Ovary (tissue), 9 donors: ENCODE data around the gene AEBP2. TPM values are rescaled to one million over a fixed set of nuclear protein-coding genes. Genes with fewer than 3 reads are reported as not detected.
"Not testable (repeated sequence)": the region's sequence is repeated elsewhere in the genome, so short reads cannot be mapped to it uniquely, and the experiment has no call there.

Experiments used
- DNase-seq, 5 donors: peaks; one replicate each; pipeline ENCODE4 v3.0.0-alpha.2; 2019 to 2020
- H3K27ac ChIP-seq, 2 donors: fragments of 200-600 bp; one replicate each; pipeline versions ENCODE4 v1.5.1 to v1.8.0; 2019 to 2022
- H3K27me3 ChIP-seq: fragments of 200-600 bp; one replicate; pipeline ENCODE4 v1.8.0; 2022
- H3K36me3 ChIP-seq: fragments of 200-600 bp; sonication (generic); one replicate; pipeline ENCODE4 v1.5.1; 2019
- H3K4me1 ChIP-seq: one replicate; pipeline ENCODE4 v1.8.1; 2013; ENCODE audit warnings: mild to moderate bottlenecking, moderate library complexity; ENCODE audit not compliant: insufficient read depth
- H3K4me3 ChIP-seq: fragments of 200-600 bp; sonication (generic); one replicate; pipeline ENCODE4 v1.5.1; 2017
- H3K9me3 ChIP-seq, 2 donors: fragments of 200-600 bp in 1 of 2; sonication (generic) in 1 of 2; one replicate each; pipeline versions ENCODE4 v1.5.1 to v1.8.1; 2013 to 2019; ENCODE audit warnings: mild to moderate bottlenecking in 1 of 2, moderate library complexity in 1 of 2
- CTCF ChIP-seq, 3 donors: fragments of 450-650 bp in 2 of 3; fragments of 200-600 bp in 1 of 3; IDR thresholded peaks; one replicate each; pipeline versions ENCODE4 v1.5.1 to v1.8.0; 2016 to 2022; ENCODE audit warnings: antibody characterized with exemption in 3 of 3, mild to moderate bottlenecking in 1 of 3
- EP300 ChIP-seq: sonication (generic); formaldehyde crosslinking; IDR thresholded peaks from one replicate; pipeline ENCODE4 v1.6.1; 2017; ENCODE audit warnings: antibody characterized with exemption
- POLR2A ChIP-seq: fragments of 450-650 bp; IDR thresholded peaks from one replicate; pipeline ENCODE4 v1.6.1; 2017; ENCODE audit warnings: antibody characterized with exemption, mild to moderate bottlenecking, moderate library complexity
- WGBS, 3 donors: extraction: QIAGEN DNeasy Blood & Tissue Kit in 1 of 3; methylation state at CpG; one replicate each; pipeline versions ENCODE4 v1.1.5 to v1.1.7; 2013 to 2017; 5-methylcytosine and 5-hydroxymethylcytosine counted together
- intact Hi-C, 4 donors: fragments of 100-400 bp; cut with DNase I; formaldehyde crosslinking; loops; one replicate each; pipeline versions ENCODE4 v1.11.0 to v1.15.1; 2022 to 2023
- polyA plus RNA-seq, 2 donors: library from polyadenylated mRNA; stranded (reverse); fragments of 200-250 nt in 1 of 2; fragments of 350-450 nt in 1 of 2; fragmentation: Illumina TruSeq in 1 of 2; extraction: RNeasy Lipid Tissue Mini Kit (QIAGEN cat#74804) in 1 of 2; gene quantifications; one replicate each; pipeline ENCODE4 v1.2.3, GENCODE V29; 2013 to 2014
- total RNA-seq, 7 donors: library from RNA; depleted of rRNA in 2 of 7; stranded (reverse); fragments of >200 nt in 2 of 7; fragmentation: NEBNext Ultra II Directional in 3 of 7; extraction: Animal tissue kit (Norgen Biotek cat#: 25700) in 3 of 7; gene quantifications; one replicate each; pipeline versions ENCODE4 v1.1.0 to v1.2.4, GENCODE V29; 2016 to 2023
- donor health status: DM: no; HTN: no; CAD: no; lungs with moderate emphysema.
- donor health status: DM: no; HTN: no; CAD: no.
- donor health status: Bipolar disorder and iron deficiency.
- donor health status: DM: yes; HTN: yes; CAD: no.
- donor health status: DM: no; HTN: no; CAD: no.
- donor health status: DM: yes; HTN: yes; CAD: no.

Gene AEBP2
- total and polyA plus RNA-seq, 9 donors = 22.4 to 62.4 (median 50.3) TPM

GRCh38 chr12:19411234-19412204 is 27.8 kb upstream of the AEBP2 start:
- Histone ChIP-seq H3K27ac (no peak overlapping the region), H3K36me3 (no peaks in the 10 kb centered on the region), H3K4me3 (no peak overlapping the region), H3K27me3 (no peaks in the 10 kb centered on the region), H3K9me3 (no peaks in the 10 kb centered on the region), H3K4me1 (peaks cover 2% of the 10 kb centered on the region)
- intact Hi-C loops = loop anchor here in 1 of 4 donors (2.0 kb wide), 1 partner anchor 47 kb away; no protein-coding TSS in a partner anchor
- 92 to 94% (median 94%) methylated on average over 10 of the region's 10 CpGs for WGBS, 3 donors
- DNase-seq = no peak
- TF ChIP-seq EP300 = no peak
- no peak for TF ChIP-seq POLR2A
- TF ChIP-seq CTCF (IDR thresholded peaks at IDR 0.05) = no peak

GRCh38 chr12:19412844-19413243 is 26.4 kb upstream of the AEBP2 start:
- Histone ChIP-seq H3K27me3 (no peaks in the 10 kb centered on the region), H3K4me3 (no peak overlapping the region), H3K4me1 (peaks cover 2% of the 10 kb centered on the region), H3K27ac (no peak overlapping the region), H3K36me3 (no peaks in the 10 kb centered on the region), H3K9me3 (no peaks in the 10 kb centered on the region)
- TF ChIP-seq EP300 (no peak), CTCF (IDR thresholded peaks at IDR 0.05) (no peak), POLR2A (no peak)
- WGBS, 3 donors = 88 to 92% (median 92%) methylated on average over 23 of the region's 23 CpGs
- intact Hi-C loops = no loop called here
- no peak for DNase-seq

DNA sequence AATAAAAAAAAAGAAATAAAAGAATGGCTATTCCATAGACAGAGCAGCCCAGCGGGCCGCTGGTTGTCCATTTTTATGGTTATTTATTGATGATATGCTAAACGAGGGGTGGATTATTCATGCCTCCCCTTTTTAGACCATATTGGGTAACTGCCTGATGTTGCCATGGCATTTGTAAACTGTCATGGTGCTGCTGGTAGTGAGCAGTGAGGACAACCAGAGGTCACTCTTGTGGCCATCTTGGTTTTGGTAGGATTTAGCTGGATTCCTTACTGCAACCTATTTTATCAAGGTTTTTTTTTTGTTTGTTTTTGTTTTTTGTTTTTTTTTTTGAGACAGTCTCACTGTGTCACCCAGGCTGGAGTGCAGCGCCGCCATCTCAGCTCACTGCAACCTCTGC is 25.7 kb upstream of the AEBP2 start:
- WGBS, 3 donors = 96 to 98% (median 97%) methylated on average over 5 of the region's 5 CpGs
- H3K27ac ChIP-seq, DNase-seq, H3K36me3 ChIP-seq, H3K4me3 ChIP-seq, H3K9me3 ChIP-seq, H3K4me1 ChIP-seq, intact Hi-C loops, H3K27me3 ChIP-seq: not testable (repeated sequence)

GRCh38 chr12:19415563-19415962 is 23.7 kb upstream of the AEBP2 start:
- intact Hi-C loops = no loop called here
- Histone ChIP-seq H3K27ac (no peak overlapping the region), H3K27me3 (no peaks in the 10 kb centered on the region), H3K4me1 (no peaks in the 10 kb centered on the region), H3K4me3 (no peak overlapping the region), H3K9me3 (no peaks in the 10 kb centered on the region), H3K36me3 (no peaks in the 10 kb centered on the region)
- DNase-seq = no peak
- no peak for TF ChIP-seq EP300
- no peak for TF ChIP-seq CTCF (IDR thresholded peaks at IDR 0.05)
- TF ChIP-seq POLR2A = no peak

- no peak for DNase-seq
- intact Hi-C loops = no loop called here
- Histone ChIP-seq H3K36me3 (no peaks in the 10 kb centered on the region), H3K27ac (no peak overlapping the region), H3K27me3 (no peaks in the 10 kb centered on the region), H3K4me1 (no peaks in the 10 kb centered on the region), H3K4me3 (no peak overlapping the region), H3K9me3 (no peaks in the 10 kb centered on the region)
- 94 to 97% (median 95%) methylated on average over 14 of the region's 14 CpGs for WGBS, 3 donors
- TF ChIP-seq EP300 (no peak), POLR2A (no peak), CTCF (IDR thresholded peaks at IDR 0.05) (no peak)
Measured at GRCh38 chr12:19419086-19419485, 20.2 kb upstream of the AEBP2 start.
